ENCODE results near the gene CACFD1. TPM values are rescaled to one million over a fixed set of nuclear protein-coding genes. Genes with fewer than 3 reads are reported as not detected.

The CACFD1 gene
- total RNA-seq, 2 experiments from 2014 or later, result 16.7 to 17.2 TPM

GRCh38 chr9:133477992-133478850 is 18.4 kb downstream of the CACFD1 start:
- CTCF ChIA-PET (ENCODE audit: unreplicated experiment), result interaction anchor here (1.1 kb wide), 1 partner anchor 16 kb away, joined by 3 read pairs; no protein-coding TSS in a partner anchor
- no peak overlapping the region for H2AFZ ChIP-seq (ENCODE audit: low read length)
- POLR2A ChIA-PET, result interaction anchor here (0.6 to 1.3 kb wide), 6 partner anchors 10 to 448 kb away, joined by 3 to 4 read pairs (median 4); partner anchors contain the start of gene CACFD1
- H3K36me3 ChIP-seq (ENCODE audit: insufficient read depth, low read length), result peaks cover 45% of the 10 kb centered on the region
- peak overlapping the region; percentile 78 for H3K4me3 ChIP-seq (ENCODE audit: low read depth, low read length, poor library complexity, severe bottlenecking)
- TF ChIP-seq CTCF (conservative IDR thresholded peaks at IDR 0.05; ENCODE audit: low read length) (no peak), EZH2phosphoT487 (IDR thresholded peaks at IDR 0.05; ENCODE audit: borderline replicate concordance, low read depth, low read length) (no peak)
- peak; percentile 82 for DNase-seq (ENCODE audit: low spot score)
- peaks cover 28% of the 10 kb centered on the region; the same call in 1 of the 2 replicates for H3K79me2 ChIP-seq (ENCODE audit: insufficient read depth, low read depth, low read length)
- intact Hi-C loops (cut with micrococcal nuclease; ENCODE audit: unreplicated experiment), result loop anchor here (1.0 to 5.0 kb wide), 3 partner anchors 18 to 224 kb away; no protein-coding TSS in a partner anchor
- H3K4me1 ChIP-seq (ENCODE audit: insufficient read depth, low read length, poor library complexity, severe bottlenecking), result peaks cover 28% of the 10 kb centered on the region
- H3K4me2 ChIP-seq (ENCODE audit: low read length), result peak overlapping the region; percentile 81
- H3K27ac ChIP-seq (ENCODE audit: low read depth, low read length, poor library complexity, severe bottlenecking), result peak overlapping the region; percentile 73
- no peaks in the 10 kb centered on the region for H3K9me3 ChIP-seq (ENCODE audit: low read length)
- no peaks in the 10 kb centered on the region; the same call in 1 of the 2 replicates for H4K20me1 ChIP-seq (ENCODE audit: insufficient read depth, low read length)
- H3K9me2 ChIP-seq (ENCODE audit: insufficient read depth, low read length), result no peaks in the 10 kb centered on the region
- no TSS peak for BruUV-seq (replicated peaks)

- peak within 1 kb of the TSS; percentile 73 for H3K27ac ChIP-seq (ENCODE audit: low read depth, low read length, poor library complexity, severe bottlenecking)
- CTCF ChIA-PET (ENCODE audit: unreplicated experiment), result interaction anchor here (0.7 to 1.1 kb wide), 2 partner anchors 19 to 21 kb away, joined by 3 to 5 read pairs; partner anchors contain the start of gene CACFD1
- no peaks in the 10 kb centered on the region; the same call in 1 of the 2 replicates for H4K20me1 ChIP-seq (ENCODE audit: insufficient read depth, low read length)
- H3K4me1 ChIP-seq (ENCODE audit: insufficient read depth, low read length, poor library complexity, severe bottlenecking), result peaks cover 28% of the 10 kb centered on the region
- peak within 1 kb of the TSS; percentile 74 for H2AFZ ChIP-seq (ENCODE audit: low read length)
- H3K9me2 ChIP-seq (ENCODE audit: insufficient read depth, low read length), result no peaks in the 10 kb centered on the region
- peak; percentile 91 for DNase-seq (ENCODE audit: low spot score)
- H3K4me3 ChIP-seq (ENCODE audit: low read depth, low read length, poor library complexity, severe bottlenecking), result peak within 1 kb of the TSS; percentile 78
- intact Hi-C loops (cut with micrococcal nuclease; ENCODE audit: unreplicated experiment), result loop anchor here (1.0 to 5.0 kb wide), 4 partner anchors 19 to 223 kb away; partner anchors contain the start of gene REXO4
- H3K36me3 ChIP-seq (ENCODE audit: insufficient read depth, low read length), result peaks cover 36% of the 10 kb centered on the region
- H3K79me2 ChIP-seq (ENCODE audit: insufficient read depth, low read depth, low read length), result peaks cover 28% of the 10 kb centered on the region; the same call in 1 of the 2 replicates
- POLR2A ChIA-PET, result interaction anchor here (0.6 to 1.5 kb wide), 7 partner anchors 9 to 114 kb away, joined by 3 to 6 read pairs (median 3); partner anchors contain the start of gene CACFD1
- peak within 1 kb of the TSS; percentile 81 for H3K4me2 ChIP-seq (ENCODE audit: low read length)
- H3K9me3 ChIP-seq (ENCODE audit: low read length), result no peaks in the 10 kb centered on the region
- no TSS peak for BruUV-seq (replicated peaks)
- TF ChIP-seq EZH2phosphoT487 (IDR thresholded peaks at IDR 0.05; ENCODE audit: borderline replicate concordance, low read depth, low read length) (no peak), CTCF (conservative IDR thresholded peaks at IDR 0.05; ENCODE audit: low read length) (no peak)
Measured at GRCh38 chr9:133478851-133479711, 19.3 kb downstream of the CACFD1 start, which contains the start of gene SLC2A6. Gene SLC2A6, minus strand, starts transcription at chr9:133479099. Its CDS starts 40 bp downstream, at chr9:133479059.

Measured in OCI-LY7 (cell line).